ENCODE data around the gene ZMPSTE24.

The ZMPSTE24 gene

DNA sequence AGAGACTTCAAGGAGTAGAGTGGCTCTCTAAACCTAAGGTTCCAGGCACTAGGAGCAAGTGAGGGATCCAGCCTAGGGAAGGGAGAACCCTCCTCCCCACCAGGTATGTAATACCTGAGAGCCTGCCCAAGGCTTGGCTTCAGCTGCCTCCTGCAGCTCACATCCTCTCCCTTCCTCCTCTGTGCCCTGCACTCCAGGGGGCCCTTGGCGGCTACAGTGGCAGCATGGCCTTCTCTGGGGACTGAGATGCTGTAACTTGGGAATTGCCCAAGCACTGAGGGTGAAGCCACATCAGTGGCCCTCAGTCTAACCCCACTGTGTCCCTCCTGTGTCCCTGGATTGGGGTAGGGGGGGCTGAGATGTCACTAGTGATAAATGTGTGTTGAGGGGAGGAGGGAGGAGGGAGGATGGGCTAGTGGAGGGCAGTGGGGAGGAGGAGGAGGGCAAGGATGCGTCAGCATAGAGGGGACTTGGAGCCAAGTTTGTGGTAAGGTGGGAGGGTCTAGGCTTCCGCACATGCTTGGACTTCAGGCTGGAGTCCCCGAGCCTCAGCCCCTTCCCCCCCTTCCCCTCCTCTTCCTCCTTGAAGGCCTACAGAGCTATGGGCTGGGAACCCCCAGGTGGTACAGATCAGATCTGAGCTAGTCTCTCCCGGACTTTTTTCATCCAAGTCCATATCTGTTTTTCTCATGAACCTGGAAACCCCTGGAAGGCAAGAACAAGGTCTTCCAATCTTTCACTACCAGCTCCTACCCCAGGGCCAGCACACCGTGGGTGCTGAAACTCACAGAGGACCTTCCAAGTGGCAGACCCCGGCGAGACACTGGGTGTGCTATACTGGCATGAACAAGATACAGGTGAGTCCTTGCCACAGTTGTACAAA, 41.6 kb downstream of the ZMPSTE24 start:
- peak; percentile 8 for DNase-seq (ENCODE audit: low spot score)

DNA sequence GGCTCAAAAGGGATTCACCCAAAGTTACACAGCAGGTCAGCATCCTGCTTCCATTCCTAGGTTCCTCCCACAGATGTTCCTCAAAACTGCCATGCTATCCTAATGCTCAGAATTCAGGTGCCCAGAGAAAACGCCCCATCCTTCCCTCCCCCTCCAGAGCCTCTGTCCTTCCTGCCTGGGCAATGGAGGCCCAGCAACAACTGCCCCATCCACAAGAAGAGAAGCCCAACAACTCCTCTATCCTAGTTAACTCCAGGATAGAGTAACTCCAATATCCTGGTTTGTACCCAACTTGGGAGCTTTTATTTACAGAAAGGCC, 42.2 kb downstream of the ZMPSTE24 start:
- TF ChIP-seq, protein P1, sequence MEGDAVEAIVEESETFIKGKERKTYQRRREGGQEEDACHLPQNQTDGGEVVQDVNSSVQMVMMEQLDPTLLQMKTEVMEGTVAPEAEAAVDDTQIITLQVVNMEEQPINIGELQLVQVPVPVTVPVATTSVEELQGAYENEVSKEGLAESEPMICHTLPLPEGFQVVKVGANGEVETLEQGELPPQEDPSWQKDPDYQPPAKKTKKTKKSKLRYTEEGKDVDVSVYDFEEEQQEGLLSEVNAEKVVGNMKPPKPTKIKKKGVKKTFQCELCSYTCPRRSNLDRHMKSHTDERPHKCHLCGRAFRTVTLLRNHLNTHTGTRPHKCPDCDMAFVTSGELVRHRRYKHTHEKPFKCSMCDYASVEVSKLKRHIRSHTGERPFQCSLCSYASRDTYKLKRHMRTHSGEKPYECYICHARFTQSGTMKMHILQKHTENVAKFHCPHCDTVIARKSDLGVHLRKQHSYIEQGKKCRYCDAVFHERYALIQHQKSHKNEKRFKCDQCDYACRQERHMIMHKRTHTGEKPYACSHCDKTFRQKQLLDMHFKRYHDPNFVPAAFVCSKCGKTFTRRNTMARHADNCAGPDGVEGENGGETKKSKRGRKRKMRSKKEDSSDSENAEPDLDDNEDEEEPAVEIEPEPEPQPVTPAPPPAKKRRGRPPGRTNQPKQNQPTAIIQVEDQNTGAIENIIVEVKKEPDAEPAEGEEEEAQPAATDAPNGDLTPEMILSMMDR (IDR thresholded peaks at IDR 0.05; ENCODE audit: extremely low read depth, missing control alignments) = no peak
- DNase-seq (ENCODE audit: low spot score) = peak; percentile 6

More for the DNA sequence above, 41.6 kb downstream of the ZMPSTE24 start:
- TF ChIP-seq, protein P1 (IDR thresholded peaks at IDR 0.05; ENCODE audit: extremely low read depth, missing control alignments) = no peak

DNA sequence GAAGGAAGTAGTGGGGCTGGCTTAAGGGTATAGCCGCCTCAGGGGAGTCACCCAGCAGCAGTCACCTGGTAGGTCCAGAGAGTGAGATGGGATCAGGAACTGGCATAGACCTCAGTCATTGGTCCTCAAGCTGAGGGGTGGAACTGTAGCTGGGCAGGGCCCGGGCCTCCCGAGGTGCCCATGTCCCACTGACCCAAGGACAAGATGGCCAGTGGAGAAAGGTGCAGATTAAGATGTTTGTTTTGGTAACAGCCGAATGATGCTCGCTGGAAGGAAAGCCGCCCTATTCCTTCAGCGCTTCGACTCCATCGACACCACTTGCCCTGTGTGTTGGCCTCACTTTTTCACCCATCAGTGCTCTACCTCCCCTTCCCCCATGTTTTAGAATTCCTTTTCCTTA, 42.6 kb downstream of the ZMPSTE24 start:
- peak; percentile 7 for DNase-seq (ENCODE audit: low spot score)
- TF ChIP-seq, protein P1 (IDR thresholded peaks at IDR 0.05; ENCODE audit: extremely low read depth, missing control alignments) = no peak

DNA sequence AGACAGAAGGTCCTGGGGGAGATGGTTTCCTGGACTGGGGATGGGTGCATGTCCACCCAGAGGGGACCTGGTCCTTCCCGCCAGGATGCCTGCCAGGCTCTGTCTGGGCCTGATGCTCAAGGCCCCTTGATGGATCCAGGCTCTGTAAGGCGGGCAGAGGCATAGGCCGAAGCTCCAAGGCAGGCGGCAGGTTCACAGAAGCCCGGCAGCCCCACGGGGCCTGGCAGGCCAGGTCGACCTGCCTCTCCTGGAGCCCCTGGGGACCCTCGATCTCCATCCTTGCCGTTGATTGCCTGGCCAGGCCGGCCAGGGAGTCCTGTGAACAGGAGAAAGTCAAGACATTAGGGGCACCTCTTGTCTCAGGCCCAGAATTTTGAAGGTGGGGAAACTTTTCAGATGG, 43.0 kb downstream of the ZMPSTE24 start:
- no peak for DNase-seq (ENCODE audit: low spot score)
- TF ChIP-seq, protein P1 (IDR thresholded peaks at IDR 0.05; ENCODE audit: extremely low read depth, missing control alignments) = no peak

DNA sequence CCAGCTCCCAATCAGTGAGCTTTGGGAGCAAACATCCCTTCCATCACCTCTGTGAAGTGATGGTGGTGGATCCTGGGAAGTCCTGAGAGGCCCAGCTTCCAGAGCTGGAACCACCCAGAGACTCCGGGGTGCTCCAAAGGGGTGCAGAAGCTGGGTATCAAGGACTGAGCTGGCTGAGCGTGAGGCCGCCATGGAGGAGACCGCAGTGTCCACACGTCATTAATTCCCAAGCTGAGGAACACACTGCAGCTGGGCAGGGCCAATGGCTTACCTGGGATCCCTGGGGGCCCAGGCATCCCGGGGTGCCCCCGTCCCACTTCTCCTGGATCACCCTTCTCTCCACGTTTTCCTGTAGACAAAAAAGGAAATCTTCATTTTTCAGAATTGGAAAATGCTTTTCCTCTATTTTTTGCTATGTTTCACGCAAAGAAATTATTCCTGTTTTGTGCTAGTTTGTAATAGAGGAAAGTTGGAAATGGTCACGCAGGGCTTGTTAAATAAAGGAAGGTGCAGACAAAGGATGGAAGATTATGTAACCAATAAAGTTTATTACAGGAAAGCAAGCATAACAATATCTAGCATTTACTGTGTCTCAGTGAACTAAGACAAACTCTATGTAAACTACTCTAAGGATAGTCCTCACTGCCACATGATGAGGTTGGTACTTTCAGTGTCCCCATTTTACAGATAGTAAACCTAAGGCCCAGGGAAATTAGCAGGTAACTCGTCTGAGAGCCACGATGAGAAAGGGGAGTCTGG, 43.7 kb downstream of the ZMPSTE24 start:
- TF ChIP-seq, protein P1 (IDR thresholded peaks at IDR 0.05; ENCODE audit: extremely low read depth, missing control alignments) = no peak

DNA sequence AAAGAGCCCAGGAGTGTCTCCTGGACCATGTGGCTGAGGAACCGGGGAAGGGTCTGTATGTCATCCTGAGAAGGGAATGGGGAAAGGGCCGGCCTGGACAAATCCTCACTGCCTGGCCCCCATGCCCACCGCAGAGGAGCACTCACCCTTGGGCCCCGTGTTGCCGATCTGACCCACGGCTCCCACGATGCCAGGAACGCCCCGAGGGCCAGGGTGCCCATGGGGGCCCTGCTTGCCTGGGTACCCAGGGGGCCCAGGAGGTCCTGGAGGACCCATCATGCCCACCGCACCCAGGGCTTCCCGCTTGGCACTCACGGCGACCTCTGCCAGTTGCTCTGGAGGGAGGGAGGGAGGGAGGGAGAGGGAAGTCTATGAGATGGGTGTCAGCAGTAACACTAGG, 44.4 kb downstream of the ZMPSTE24 start:
- TF ChIP-seq, protein P1 (IDR thresholded peaks at IDR 0.05; ENCODE audit: extremely low read depth, missing control alignments) = no peak
- DNase-seq (ENCODE audit: low spot score) = no peak

More for the DNA sequence above, 43.7 kb downstream of the ZMPSTE24 start:
- DNase-seq (ENCODE audit: low spot score) = peak; percentile 13

All from GM20000 (cell line).